Neural cell (in vitro differentiated cells): ENCODE data around the gene ARTN.

Experiments
- CTCF ChIP-seq: fragments of 450-650 bp; IDR thresholded peaks from 2 replicates; pipeline ENCODE4 v1.5.1; 2014; ENCODE audit warnings: antibody characterized with exemption, mild to moderate bottlenecking, moderate library complexity; ENCODE audit not compliant: poor library complexity, severe bottlenecking
- EP300 ChIP-seq: fragments of 450-650 bp; conservative IDR thresholded peaks from 2 replicates; pipeline ENCODE4 v1.6.1; 2014; ENCODE audit warnings: antibody characterized with exemption, mild to moderate bottlenecking, moderate library complexity; ENCODE audit not compliant: poor library complexity, severe bottlenecking
- EZH2 ChIP-seq: fragments of 200-600, 300-800 bp; shearing (Covaris generic), sonication (generic); IDR thresholded peaks from 2 replicates; pipeline ENCODE4 v1.6.1; 2014; ENCODE audit warnings: antibody characterized with exemption, low read length, borderline replicate concordance, mild to moderate bottlenecking; ENCODE audit not compliant: insufficient read depth, poor library complexity, severe bottlenecking
- MXI1 ChIP-seq: fragments of 450-650 bp; conservative IDR thresholded peaks from 2 replicates; pipeline ENCODE4 v1.6.1; 2014; ENCODE audit warnings: antibody characterized with exemption, mild to moderate bottlenecking; ENCODE audit not compliant: poor library complexity, severe bottlenecking
- POLR2AphosphoS5 ChIP-seq: IDR thresholded peaks from 2 replicates; pipeline ENCODE4 v1.6.1; 2012
- SMC3 ChIP-seq: fragments of 450-650 bp; conservative IDR thresholded peaks from 2 replicates; pipeline ENCODE4 v1.6.1; 2014; ENCODE audit warnings: antibody characterized with exemption, mild to moderate bottlenecking, moderate library complexity; ENCODE audit not compliant: poor library complexity
- TAF1 ChIP-seq: IDR thresholded peaks from 2 replicates; pipeline ENCODE4 v1.6.1; 2012; ENCODE audit warnings: low read depth
- TF ChIP-seq, protein P1 (sequence below): IDR thresholded peaks from 2 replicates; pipeline ENCODE4 v1.6.1; 2012; ENCODE audit warnings: borderline replicate concordance

GRCh38 chr1:43947874-43948437, 14.4 kb downstream of the ARTN start:
- TF ChIP-seq CTCF: no peak
- no peak for TF ChIP-seq EZH2
- TF ChIP-seq, protein P1, sequence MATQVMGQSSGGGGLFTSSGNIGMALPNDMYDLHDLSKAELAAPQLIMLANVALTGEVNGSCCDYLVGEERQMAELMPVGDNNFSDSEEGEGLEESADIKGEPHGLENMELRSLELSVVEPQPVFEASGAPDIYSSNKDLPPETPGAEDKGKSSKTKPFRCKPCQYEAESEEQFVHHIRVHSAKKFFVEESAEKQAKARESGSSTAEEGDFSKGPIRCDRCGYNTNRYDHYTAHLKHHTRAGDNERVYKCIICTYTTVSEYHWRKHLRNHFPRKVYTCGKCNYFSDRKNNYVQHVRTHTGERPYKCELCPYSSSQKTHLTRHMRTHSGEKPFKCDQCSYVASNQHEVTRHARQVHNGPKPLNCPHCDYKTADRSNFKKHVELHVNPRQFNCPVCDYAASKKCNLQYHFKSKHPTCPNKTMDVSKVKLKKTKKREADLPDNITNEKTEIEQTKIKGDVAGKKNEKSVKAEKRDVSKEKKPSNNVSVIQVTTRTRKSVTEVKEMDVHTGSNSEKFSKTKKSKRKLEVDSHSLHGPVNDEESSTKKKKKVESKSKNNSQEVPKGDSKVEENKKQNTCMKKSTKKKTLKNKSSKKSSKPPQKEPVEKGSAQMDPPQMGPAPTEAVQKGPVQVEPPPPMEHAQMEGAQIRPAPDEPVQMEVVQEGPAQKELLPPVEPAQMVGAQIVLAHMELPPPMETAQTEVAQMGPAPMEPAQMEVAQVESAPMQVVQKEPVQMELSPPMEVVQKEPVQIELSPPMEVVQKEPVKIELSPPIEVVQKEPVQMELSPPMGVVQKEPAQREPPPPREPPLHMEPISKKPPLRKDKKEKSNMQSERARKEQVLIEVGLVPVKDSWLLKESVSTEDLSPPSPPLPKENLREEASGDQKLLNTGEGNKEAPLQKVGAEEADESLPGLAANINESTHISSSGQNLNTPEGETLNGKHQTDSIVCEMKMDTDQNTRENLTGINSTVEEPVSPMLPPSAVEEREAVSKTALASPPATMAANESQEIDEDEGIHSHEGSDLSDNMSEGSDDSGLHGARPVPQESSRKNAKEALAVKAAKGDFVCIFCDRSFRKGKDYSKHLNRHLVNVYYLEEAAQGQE: no peak
- TF ChIP-seq EP300: no peak
- TF ChIP-seq TAF1: no peak
- TF ChIP-seq MXI1: no peak
- no peak for TF ChIP-seq POLR2AphosphoS5
- TF ChIP-seq SMC3: no peak
